Prostate gland (tissue), 2 donors: Measurements from ENCODE around the gene TMEM9B. TPM values are rescaled to one million over a fixed set of nuclear protein-coding genes. Genes with fewer than 3 reads are reported as not detected.

Experiments used
- DNase-seq: peaks from one replicate; pipeline ENCODE4 v3.0.0-alpha.2; 2019; ENCODE audit warnings: low spot score
- H3K27ac ChIP-seq, 2 donors: fragments of 200-600 bp; sonication (generic); 2 replicates each; pipeline ENCODE4 v1.5.1; 2017 to 2019
- H3K27me3 ChIP-seq: fragments of 200-600 bp; sonication (generic); replicated peaks from 2 replicates; pipeline ENCODE4 v1.5.1; 2019; ENCODE audit not compliant: insufficient read depth
- H3K36me3 ChIP-seq, 2 donors: fragments of 200-600 bp; sonication (generic); 1 replicate in 1 of 2; 2 replicates in 1 of 2; pipeline versions ENCODE4 v1.5.1 to v1.8.1; 2017 to 2019
- H3K4me1 ChIP-seq: fragments of 200-600 bp; sonication (generic); replicated peaks from 2 replicates; pipeline ENCODE4 v1.5.1; 2019
- H3K4me3 ChIP-seq, 2 donors: fragments of 200-600 bp; sonication (generic); 2 replicates each; pipeline ENCODE4 v1.5.1; 2017 to 2019
- H3K9me3 ChIP-seq: fragments of 200-600 bp; sonication (generic); 2 replicates; pipeline ENCODE4 v1.5.1; 2017
- POLR2A ChIP-seq: fragments of 450-650 bp; IDR thresholded peaks from one replicate; pipeline ENCODE4 v1.6.1; 2016; ENCODE audit warnings: antibody characterized with exemption, mild to moderate bottlenecking
- POLR2AphosphoS5 ChIP-seq: sonication (generic); formaldehyde crosslinking; IDR thresholded peaks from one replicate; pipeline ENCODE4 v1.6.1; 2017; ENCODE audit warnings: antibody characterized with exemption
- WGBS: methylation state at CpG from one replicate; pipeline ENCODE4 v1.1.5; 2018; 5-methylcytosine and 5-hydroxymethylcytosine counted together
- intact Hi-C: fragments of 100-400 bp; cut with DNase I; formaldehyde crosslinking; loops from one replicate; pipeline ENCODE4 v1.14.2; 2022
- total RNA-seq, 2 donors: library from RNA; depleted of rRNA; stranded (reverse); fragments of >200 nt; gene quantifications; one replicate each; pipeline ENCODE4 v1.1.0, GENCODE V29; 2016
- TF ChIP-seq, protein P1 (sequence below), 4 experiments: fragments of 200-600 bp in 2 of 4; fragments of 450-650 bp in 2 of 4; sonication (generic) in 2 of 4; IDR thresholded peaks; 1 replicate in 3 of 4; 2 replicates in 1 of 4; pipeline ENCODE4 v1.5.1; 2016 to 2019; ENCODE audit warnings: antibody characterized with exemption in 4 of 4, mild to moderate bottlenecking in 2 of 4, moderate library complexity in 2 of 4

The TMEM9B gene
- total RNA-seq, 2 donors from 2014 or later, result 51.3 to 58.9 TPM

DNA sequence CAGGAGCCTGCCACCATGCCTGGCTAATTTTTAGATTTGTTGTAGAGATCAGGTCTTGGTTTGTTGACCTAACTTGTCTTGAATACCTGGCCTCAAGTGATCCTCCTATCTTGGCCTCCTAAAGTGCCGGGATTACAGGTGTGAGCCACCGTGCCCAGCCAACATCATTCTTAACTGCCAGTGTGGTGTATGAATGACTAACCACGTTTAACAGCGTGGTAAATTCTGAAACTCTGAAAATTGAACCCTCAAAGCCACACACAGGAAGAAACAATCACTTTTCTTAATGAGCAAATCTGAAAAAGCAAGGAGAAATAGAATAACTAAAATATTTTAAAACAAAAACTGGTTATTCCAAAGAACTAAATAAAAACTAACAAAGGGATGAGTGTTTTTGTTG, 7.4 kb downstream of the TMEM9B start:
- intact Hi-C loops, result loop anchor here (5.0 kb wide), 1 partner anchor 130 kb away; no protein-coding TSS in a partner anchor
- Histone ChIP-seq H3K4me1 (no peaks in the 10 kb centered on the region), H3K9me3 (no peaks in the 10 kb centered on the region), H3K27me3 (no peaks in the 10 kb centered on the region), H3K27ac (no peak overlapping the region), H3K36me3 (peaks cover 0 to 5% of the 10 kb centered on the region in 2 donors), H3K4me3 (no peak overlapping the region)
- TF ChIP-seq POLR2AphosphoS5 (no peak), POLR2A (no peak)
- TF ChIP-seq, protein P1, sequence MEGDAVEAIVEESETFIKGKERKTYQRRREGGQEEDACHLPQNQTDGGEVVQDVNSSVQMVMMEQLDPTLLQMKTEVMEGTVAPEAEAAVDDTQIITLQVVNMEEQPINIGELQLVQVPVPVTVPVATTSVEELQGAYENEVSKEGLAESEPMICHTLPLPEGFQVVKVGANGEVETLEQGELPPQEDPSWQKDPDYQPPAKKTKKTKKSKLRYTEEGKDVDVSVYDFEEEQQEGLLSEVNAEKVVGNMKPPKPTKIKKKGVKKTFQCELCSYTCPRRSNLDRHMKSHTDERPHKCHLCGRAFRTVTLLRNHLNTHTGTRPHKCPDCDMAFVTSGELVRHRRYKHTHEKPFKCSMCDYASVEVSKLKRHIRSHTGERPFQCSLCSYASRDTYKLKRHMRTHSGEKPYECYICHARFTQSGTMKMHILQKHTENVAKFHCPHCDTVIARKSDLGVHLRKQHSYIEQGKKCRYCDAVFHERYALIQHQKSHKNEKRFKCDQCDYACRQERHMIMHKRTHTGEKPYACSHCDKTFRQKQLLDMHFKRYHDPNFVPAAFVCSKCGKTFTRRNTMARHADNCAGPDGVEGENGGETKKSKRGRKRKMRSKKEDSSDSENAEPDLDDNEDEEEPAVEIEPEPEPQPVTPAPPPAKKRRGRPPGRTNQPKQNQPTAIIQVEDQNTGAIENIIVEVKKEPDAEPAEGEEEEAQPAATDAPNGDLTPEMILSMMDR (IDR thresholded peaks at IDR 0.05), result no peak
- no peak for DNase-seq
- WGBS, result 91% methylated on average over 4 of the region's 4 CpGs

DNA sequence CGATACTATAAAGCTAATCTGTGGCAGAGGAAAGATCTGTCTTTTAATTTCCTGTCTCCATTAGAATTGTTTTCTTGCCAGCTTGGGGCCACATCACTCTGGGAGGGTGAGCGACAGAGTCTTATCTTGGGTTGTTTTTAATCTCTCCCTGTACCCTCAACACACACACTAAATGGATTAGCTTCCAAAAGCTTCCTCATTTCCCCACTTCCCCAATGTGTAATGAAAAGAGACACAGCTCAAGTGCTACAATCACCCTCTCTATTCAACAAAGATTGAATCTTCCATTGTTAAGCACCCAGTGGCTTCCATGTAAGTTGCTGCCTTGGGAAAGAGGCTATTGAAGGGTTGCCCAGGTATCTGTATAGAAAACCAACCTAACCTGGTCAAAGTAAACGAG, 15.4 kb downstream of the TMEM9B start:
- intact Hi-C loops, result no loop called here
- DNase-seq, result no peak
- Histone ChIP-seq H3K9me3 (no peaks in the 10 kb centered on the region), H3K27me3 (no peaks in the 10 kb centered on the region), H3K4me3 (no peak overlapping the region), H3K36me3 (peaks cover 0 to 5% of the 10 kb centered on the region in 2 donors), H3K27ac (no peak overlapping the region), H3K4me1 (no peaks in the 10 kb centered on the region)
- TF ChIP-seq, protein P1 (IDR thresholded peaks at IDR 0.05), result no peak
- TF ChIP-seq POLR2A (no peak), POLR2AphosphoS5 (no peak)
- 72% methylated on average over 3 of the region's 3 CpGs for WGBS

DNA sequence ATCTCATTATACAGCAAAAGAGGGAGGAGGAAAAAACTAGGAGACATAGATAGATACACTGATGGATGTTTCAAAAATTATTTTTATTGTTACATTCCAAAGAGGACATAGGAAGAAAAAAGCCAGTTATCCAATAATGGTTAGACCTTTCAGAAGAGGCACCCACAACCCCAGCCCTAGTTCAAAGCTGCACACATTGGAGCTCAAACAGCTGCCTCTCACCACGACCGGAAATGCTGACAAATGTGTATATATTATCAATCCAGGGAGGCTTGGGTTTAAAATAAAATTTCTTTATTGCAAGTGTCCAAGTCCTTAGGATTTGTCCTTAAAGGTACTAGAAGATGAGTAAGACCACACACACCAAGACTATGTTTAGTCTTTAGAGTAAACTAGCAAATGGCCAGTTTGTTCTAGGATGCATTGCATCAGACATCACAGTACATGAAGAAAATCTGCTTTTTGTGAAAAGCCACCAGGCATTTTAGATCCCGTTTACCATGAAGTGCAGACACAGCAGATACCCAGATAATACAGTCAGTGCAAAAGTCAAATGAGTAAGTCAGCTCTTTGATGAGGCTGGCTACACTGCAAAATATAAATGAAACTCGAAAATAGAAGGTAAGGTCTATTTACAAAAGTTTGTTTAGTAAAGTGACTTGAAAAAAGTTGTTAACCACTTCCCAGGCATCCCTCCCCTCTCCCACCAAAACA, 16.9 kb downstream of the TMEM9B start:
- TF ChIP-seq POLR2AphosphoS5 (no peak), POLR2A (no peak)
- TF ChIP-seq, protein P1 (IDR thresholded peaks at IDR 0.05), result no peak
- H3K27ac ChIP-seq, result no peak overlapping the region
- no peaks in the 10 kb centered on the region for H3K9me3 ChIP-seq
- DNase-seq, result no peak
- no peak overlapping the region for H3K4me3 ChIP-seq
- no peaks in the 10 kb centered on the region for H3K4me1 ChIP-seq
- intact Hi-C loops, result no loop called here
- whole genome bisulfite sequencing, result 83% methylated on average over 4 of the region's 4 CpGs
- no peaks in the 10 kb centered on the region for H3K27me3 ChIP-seq
- H3K36me3 ChIP-seq, result no peaks in the 10 kb centered on the region

DNA sequence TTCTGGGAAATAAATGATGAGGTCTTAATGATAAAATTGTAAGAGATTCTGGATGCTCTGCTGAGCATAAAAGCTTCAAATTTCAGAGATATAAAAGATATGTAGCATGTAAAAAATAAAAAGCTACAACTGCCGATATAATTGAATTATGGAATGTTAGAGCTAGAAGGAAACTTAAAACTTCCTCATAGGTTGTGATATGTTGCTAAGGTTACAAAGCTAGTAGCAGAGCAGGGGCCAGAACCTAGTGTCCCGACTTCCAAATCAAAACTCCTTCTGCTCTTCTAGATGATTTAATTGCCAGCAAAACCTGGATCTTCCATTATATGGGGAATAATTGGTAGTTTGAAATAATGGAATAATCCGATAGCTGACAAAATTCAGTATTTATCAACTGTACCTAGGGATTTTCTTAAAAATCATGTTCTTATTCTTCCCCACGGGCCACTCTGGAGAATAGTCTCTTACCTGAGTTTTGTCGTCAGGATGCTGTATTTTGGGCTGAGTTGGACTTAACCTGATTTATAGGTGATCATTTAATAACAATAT, 21.6 kb downstream of the TMEM9B start, which contains the start of gene ASCL3:
TSS of gene ASCL3 (minus strand) at position 499 of the 549 bp plus-strand sequence. CDS start 4,855 bp downstream, outside the sequence.
- TF ChIP-seq, protein P1 (IDR thresholded peaks at IDR 0.05), result no peak
- TF ChIP-seq POLR2A, result no peak
- TF ChIP-seq POLR2AphosphoS5, result no peak
- Histone ChIP-seq H3K27me3 (no peaks in the 10 kb centered on the region), H3K27ac (no peak within 1 kb of the TSS), H3K4me3 (no peak within 1 kb of the TSS), H3K36me3 (no peaks in the 10 kb centered on the region), H3K9me3 (no peaks in the 10 kb centered on the region), H3K4me1 (no peaks in the 10 kb centered on the region)
- intact Hi-C loops, result no loop called here
- no peak for DNase-seq
- 65% methylated on average over 5 of the region's 5 CpGs for WGBS
